ENCODE data around the gene ARHGEF5.

ARHGEF5 gene

GRCh38 chr7:144397086-144397485 lies 41.9 kb downstream of the ARHGEF5 start:
- Histone ChIP-seq H3K4me3 (no peak overlapping the region), H3K27me3 (ENCODE audit: low read depth) (no peaks in the 10 kb centered on the region), H3K9me3 (no peaks in the 10 kb centered on the region), H3K4me1 (no peaks in the 10 kb centered on the region), H3K36me3 (replicated peaks) (no peaks in the 10 kb centered on the region)
- no peak for DNase-seq (ENCODE audit: low spot score in 2 of 2)
- in situ Hi-C loops (cut with MboI; ENCODE audit: low sequenced_read_pairs) = no loop called here

- Histone ChIP-seq H3K36me3 (replicated peaks) (no peaks in the 10 kb centered on the region), H3K9me3 (no peaks in the 10 kb centered on the region), H3K27me3 (ENCODE audit: low read depth) (no peaks in the 10 kb centered on the region), H3K4me1 (no peaks in the 10 kb centered on the region), H3K4me3 (no peak overlapping the region)
- in situ Hi-C loops (cut with MboI; ENCODE audit: low sequenced_read_pairs) = no loop called here
- no peak for DNase-seq (ENCODE audit: low spot score in 2 of 2)
Measured at GRCh38 chr7:144398291-144398690, 43.1 kb downstream of the ARHGEF5 start.

- H3K27me3 ChIP-seq (ENCODE audit: low read depth) = no peaks in the 10 kb centered on the region
- H3K4me1 ChIP-seq = no peaks in the 10 kb centered on the region
- no peaks in the 10 kb centered on the region for H3K9me3 ChIP-seq
- H3K36me3 ChIP-seq (replicated peaks) = no peaks in the 10 kb centered on the region
- in situ Hi-C loops (cut with MboI; ENCODE audit: low sequenced_read_pairs) = no loop called here
- DNase-seq (ENCODE audit: low spot score in 2 of 2) = no peak
- H3K4me3 ChIP-seq = no peak overlapping the region
Measured at GRCh38 chr7:144398911-144399310, 43.7 kb downstream of the ARHGEF5 start.

GRCh38 chr7:144399946-144400345 lies 44.7 kb downstream of the ARHGEF5 start:
- Histone ChIP-seq H3K27me3 (ENCODE audit: low read depth) (no peaks in the 10 kb centered on the region), H3K36me3 (replicated peaks) (no peaks in the 10 kb centered on the region), H3K4me3 (no peak overlapping the region), H3K9me3 (no peaks in the 10 kb centered on the region), H3K4me1 (no peaks in the 10 kb centered on the region)
- in situ Hi-C loops (cut with MboI; ENCODE audit: low sequenced_read_pairs) = no loop called here
- DNase-seq (ENCODE audit: low spot score in 2 of 2) = no peak

- Histone ChIP-seq H3K9me3 (no peaks in the 10 kb centered on the region), H3K4me1 (no peaks in the 10 kb centered on the region), H3K27me3 (ENCODE audit: low read depth) (no peaks in the 10 kb centered on the region), H3K4me3 (no peak overlapping the region), H3K36me3 (replicated peaks) (no peaks in the 10 kb centered on the region)
- DNase-seq (ENCODE audit: low spot score in 2 of 2) = no peak
- in situ Hi-C loops (cut with MboI; ENCODE audit: low sequenced_read_pairs) = no loop called here
Measured at GRCh38 chr7:144401490-144401889, 46.3 kb downstream of the ARHGEF5 start.

- H3K9me3 ChIP-seq = no peaks in the 10 kb centered on the region
- in situ Hi-C loops (cut with MboI; ENCODE audit: low sequenced_read_pairs) = no loop called here
Measured at GRCh38 chr7:144403102-144403501, 47.9 kb downstream of the ARHGEF5 start.

GRCh38 chr7:144403649-144404061 lies 48.5 kb downstream of the ARHGEF5 start, which contains the start of gene NOBOX:
Gene NOBOX, minus strand, starts transcription at chr7:144403693.
- no peak for DNase-seq (ENCODE audit: low spot score in 2 of 2)
- Histone ChIP-seq H3K4me1 (no peaks in the 10 kb centered on the region), H3K36me3 (replicated peaks) (no peaks in the 10 kb centered on the region), H3K27me3 (ENCODE audit: low read depth) (peaks cover 3% of the 10 kb centered on the region; the same call in 1 of the 2 replicates), H3K9me3 (no peaks in the 10 kb centered on the region), H3K4me3 (no peak within 1 kb of the TSS)
- in situ Hi-C loops (cut with MboI; ENCODE audit: low sequenced_read_pairs) = no loop called here

More at GRCh38 chr7:144403102-144403501, 47.9 kb downstream of the ARHGEF5 start:
- Histone ChIP-seq H3K4me1 (no peaks in the 10 kb centered on the region), H3K4me3 (no peak overlapping the region), H3K36me3 (replicated peaks) (no peaks in the 10 kb centered on the region), H3K27me3 (ENCODE audit: low read depth) (peaks cover 3% of the 10 kb centered on the region; the same call in 1 of the 2 replicates)
- DNase-seq (ENCODE audit: low spot score in 2 of 2) = no peak

- Histone ChIP-seq H3K4me1 (no peaks in the 10 kb centered on the region), H3K27me3 (ENCODE audit: low read depth) (peaks cover 3% of the 10 kb centered on the region; the same call in 1 of the 2 replicates), H3K4me3 (no peak overlapping the region), H3K9me3 (no peaks in the 10 kb centered on the region), H3K36me3 (replicated peaks) (no peaks in the 10 kb centered on the region)
- in situ Hi-C loops (cut with MboI; ENCODE audit: low sequenced_read_pairs) = no loop called here
- DNase-seq (ENCODE audit: low spot score in 2 of 2) = no peak
Measured at GRCh38 chr7:144404946-144405345, 49.7 kb downstream of the ARHGEF5 start.

GRCh38 chr7:144407266-144407931 lies 52.2 kb downstream of the ARHGEF5 start:
- no peak for DNase-seq (ENCODE audit: low spot score in 2 of 2)
- Histone ChIP-seq H3K27me3 (ENCODE audit: low read depth) (peaks cover 3% of the 10 kb centered on the region; the same call in 1 of the 2 replicates), H3K9me3 (no peaks in the 10 kb centered on the region), H3K36me3 (replicated peaks) (no peaks in the 10 kb centered on the region), H3K4me3 (no peak overlapping the region), H3K4me1 (no peaks in the 10 kb centered on the region)
- in situ Hi-C loops (cut with MboI; ENCODE audit: low sequenced_read_pairs) = no loop called here

- Histone ChIP-seq H3K36me3 (replicated peaks) (no peaks in the 10 kb centered on the region), H3K9me3 (no peaks in the 10 kb centered on the region), H3K4me1 (no peaks in the 10 kb centered on the region), H3K4me3 (no peak overlapping the region), H3K27me3 (ENCODE audit: low read depth) (peaks cover 3% of the 10 kb centered on the region; the same call in 1 of the 2 replicates)
- DNase-seq (ENCODE audit: low spot score in 2 of 2) = no peak
- in situ Hi-C loops (cut with MboI; ENCODE audit: low sequenced_read_pairs) = no loop called here
Measured at GRCh38 chr7:144408121-144408520, 52.9 kb downstream of the ARHGEF5 start.

- no peaks in the 10 kb centered on the region for H3K36me3 ChIP-seq (replicated peaks)
- in situ Hi-C loops (cut with MboI; ENCODE audit: low sequenced_read_pairs) = no loop called here
Measured at GRCh38 chr7:144410441-144410840, 55.2 kb downstream of the ARHGEF5 start.

GRCh38 chr7:144414815-144415214 lies 59.6 kb downstream of the ARHGEF5 start:
- H3K9me3 ChIP-seq = no peaks in the 10 kb centered on the region
- no peak for DNase-seq (ENCODE audit: low spot score in 2 of 2)
- H3K36me3 ChIP-seq (replicated peaks) = no peaks in the 10 kb centered on the region
- no peaks in the 10 kb centered on the region for H3K27me3 ChIP-seq (ENCODE audit: low read depth)
- H3K4me1 ChIP-seq = no peaks in the 10 kb centered on the region
- no peak overlapping the region for H3K4me3 ChIP-seq
- in situ Hi-C loops (cut with MboI; ENCODE audit: low sequenced_read_pairs) = no loop called here

More at GRCh38 chr7:144410441-144410840, 55.2 kb downstream of the ARHGEF5 start:
- no peaks in the 10 kb centered on the region for H3K4me1 ChIP-seq
- no peak overlapping the region for H3K4me3 ChIP-seq
- no peaks in the 10 kb centered on the region for H3K9me3 ChIP-seq
- peaks cover 3% of the 10 kb centered on the region; the same call in 1 of the 2 replicates for H3K27me3 ChIP-seq (ENCODE audit: low read depth)
- no peak for DNase-seq (ENCODE audit: low spot score in 2 of 2)

- in situ Hi-C loops (cut with MboI; ENCODE audit: low sequenced_read_pairs) = no loop called here
- H3K4me1 ChIP-seq = no peaks in the 10 kb centered on the region
Measured at GRCh38 chr7:144415858-144416257, 60.7 kb downstream of the ARHGEF5 start.

GRCh38 chr7:144416341-144416740 lies 61.1 kb downstream of the ARHGEF5 start:
- H3K36me3 ChIP-seq (replicated peaks) = no peaks in the 10 kb centered on the region
- in situ Hi-C loops (cut with MboI; ENCODE audit: low sequenced_read_pairs) = no loop called here
- DNase-seq (ENCODE audit: low spot score in 2 of 2) = no peak
- no peaks in the 10 kb centered on the region for H3K4me1 ChIP-seq
- H3K27me3 ChIP-seq (ENCODE audit: low read depth) = no peaks in the 10 kb centered on the region
- H3K9me3 ChIP-seq = no peaks in the 10 kb centered on the region
- H3K4me3 ChIP-seq = no peak overlapping the region

More at GRCh38 chr7:144415858-144416257, 60.7 kb downstream of the ARHGEF5 start:
- no peaks in the 10 kb centered on the region for H3K27me3 ChIP-seq (ENCODE audit: low read depth)
- H3K36me3 ChIP-seq (replicated peaks) = no peaks in the 10 kb centered on the region
- no peak overlapping the region for H3K4me3 ChIP-seq
- DNase-seq (ENCODE audit: low spot score in 2 of 2) = no peak
- H3K9me3 ChIP-seq = no peaks in the 10 kb centered on the region
